ENCODE results near the gene STRN3.

Gene STRN3

DNA sequence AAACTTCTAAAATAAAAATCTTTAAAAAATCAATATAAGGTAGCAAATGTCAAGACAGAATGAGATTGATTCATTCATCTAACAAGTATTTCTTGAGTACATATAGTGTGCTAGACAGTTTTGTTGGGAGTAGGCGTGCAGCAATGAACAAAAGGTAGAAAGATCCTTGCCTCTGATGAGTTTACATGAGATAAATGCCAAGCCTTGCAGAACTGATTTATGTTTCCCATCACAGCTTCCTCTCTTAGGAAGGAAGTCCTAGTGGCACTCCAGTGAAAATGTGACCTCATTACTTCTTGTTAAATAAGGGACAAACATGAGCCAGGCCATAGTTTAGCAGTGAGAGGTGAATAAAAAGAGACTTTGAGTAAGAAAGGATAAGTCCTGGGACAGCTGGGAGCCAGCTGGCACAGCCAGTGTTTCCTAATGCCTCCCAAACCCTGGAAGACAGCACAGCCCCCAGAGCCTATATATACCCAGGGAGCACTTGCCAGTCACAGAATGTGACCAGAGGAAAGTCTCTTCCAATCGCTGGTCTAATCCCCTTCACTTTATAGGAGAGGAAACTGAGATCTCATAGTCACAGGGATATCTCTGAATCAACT, 156.5 kb downstream of the STRN3 start:
- DNase-seq, result no peak

DNA sequence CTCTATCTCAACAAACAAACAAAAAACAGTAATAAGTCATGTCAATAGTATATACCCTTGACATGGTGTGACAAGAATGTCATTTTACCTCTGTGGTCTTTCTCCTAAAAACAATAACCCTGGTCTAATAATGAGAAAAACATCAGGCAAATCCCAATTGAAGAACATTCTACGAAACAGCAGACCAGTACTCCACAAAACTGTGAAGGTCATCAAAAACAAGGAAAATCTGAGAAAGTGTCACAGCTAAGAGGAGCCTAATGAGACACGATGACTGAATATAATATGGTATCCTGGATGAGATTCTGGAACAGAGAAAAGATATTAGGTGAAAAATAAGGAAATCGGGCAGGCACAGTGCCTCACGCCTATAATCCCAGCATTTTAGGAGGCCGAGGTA, 157.4 kb downstream of the STRN3 start:
- DNase-seq, result no peak

DNA sequence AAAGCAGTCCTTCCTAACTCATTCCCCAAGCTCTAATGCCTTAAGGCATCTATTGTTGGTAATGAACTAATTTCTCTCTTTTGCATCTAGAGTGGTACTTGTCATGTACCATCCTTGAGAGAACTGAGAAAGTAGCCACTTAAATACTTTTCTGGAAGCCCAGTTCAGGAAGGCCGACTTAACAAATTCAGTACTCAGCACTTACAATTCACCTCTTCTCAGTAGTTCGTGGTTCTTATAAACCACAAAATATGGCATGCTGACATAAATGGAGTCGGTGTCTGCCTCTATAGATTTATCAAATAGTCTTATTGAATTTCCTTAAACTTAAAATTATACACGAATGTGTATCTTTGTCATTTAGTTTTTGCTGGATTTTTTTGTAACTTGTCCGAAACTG, 161.2 kb downstream of the STRN3 start:
- DNase-seq, result no peak

DNA sequence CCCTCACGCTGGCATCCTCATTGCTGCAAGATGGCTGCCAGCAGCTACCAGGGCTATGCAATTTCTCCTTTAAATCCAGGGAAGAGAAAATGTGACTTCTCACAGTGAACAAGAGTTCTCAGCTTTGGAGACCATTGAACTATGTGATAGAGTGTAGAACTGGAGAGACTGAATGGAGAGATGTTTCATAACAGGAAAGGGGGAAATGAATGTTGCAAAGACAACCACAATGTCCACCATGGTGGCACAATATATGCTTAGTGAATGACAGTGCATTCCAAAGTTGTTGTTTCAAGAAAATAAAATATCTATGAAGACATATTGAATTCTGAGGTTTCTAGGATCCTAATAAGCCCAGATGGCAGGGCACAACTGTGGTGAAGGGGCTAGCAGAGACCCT, 165.0 kb downstream of the STRN3 start:
- no peak for DNase-seq

DNA sequence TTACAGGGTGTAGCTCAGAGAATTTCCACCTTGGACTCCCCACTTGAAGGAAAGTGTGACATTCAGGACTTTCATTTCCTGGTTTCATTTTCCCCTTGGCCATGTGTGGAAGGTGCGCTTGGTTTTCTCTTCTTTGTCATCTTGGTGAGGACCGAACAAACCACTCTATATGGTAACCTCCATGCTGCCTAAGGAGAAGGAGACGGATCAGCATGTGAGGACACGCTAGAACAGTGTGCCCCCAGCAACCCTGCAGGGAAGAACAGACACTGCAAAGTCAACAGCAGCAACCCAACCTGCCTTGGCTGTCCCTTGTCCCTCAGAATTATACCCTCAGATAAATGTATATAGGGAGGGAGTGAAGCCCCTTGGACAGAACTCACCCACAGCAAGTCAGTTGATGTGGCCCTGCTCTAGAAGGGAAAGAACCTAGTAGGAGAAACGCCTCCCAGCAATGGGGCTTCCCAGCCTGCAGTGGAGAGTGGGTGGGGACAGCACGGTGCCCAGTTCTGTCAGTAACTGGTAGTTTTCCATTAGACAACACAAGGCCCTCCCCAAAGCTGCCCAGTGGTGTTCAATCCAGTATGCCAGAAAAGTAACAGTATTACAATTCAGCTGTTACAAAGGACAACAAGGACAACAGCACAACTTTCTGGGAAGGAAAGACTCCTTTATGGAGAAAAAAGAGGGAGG, 170.7 kb downstream of the STRN3 start:
- DNase-seq, result no peak

DNA sequence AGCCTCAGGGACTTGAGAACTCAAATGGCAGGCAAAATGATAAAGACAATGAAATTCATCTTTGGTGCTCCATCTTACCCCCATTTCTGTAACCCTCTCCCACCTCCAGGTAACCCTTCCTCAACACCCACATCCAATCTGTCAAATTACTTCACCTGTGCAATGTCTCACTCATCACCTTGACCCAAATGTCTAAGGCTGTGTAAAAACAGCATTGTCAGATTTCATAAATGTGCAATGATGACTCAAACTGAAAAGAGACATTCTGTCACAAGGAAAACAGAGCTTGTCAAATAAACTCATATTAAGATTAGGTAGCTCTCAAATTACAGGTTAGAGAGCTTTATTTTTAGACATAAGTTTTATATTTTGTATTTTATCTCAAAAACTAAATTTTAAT, 171.7 kb downstream of the STRN3 start:
- no peak for DNase-seq

DNA sequence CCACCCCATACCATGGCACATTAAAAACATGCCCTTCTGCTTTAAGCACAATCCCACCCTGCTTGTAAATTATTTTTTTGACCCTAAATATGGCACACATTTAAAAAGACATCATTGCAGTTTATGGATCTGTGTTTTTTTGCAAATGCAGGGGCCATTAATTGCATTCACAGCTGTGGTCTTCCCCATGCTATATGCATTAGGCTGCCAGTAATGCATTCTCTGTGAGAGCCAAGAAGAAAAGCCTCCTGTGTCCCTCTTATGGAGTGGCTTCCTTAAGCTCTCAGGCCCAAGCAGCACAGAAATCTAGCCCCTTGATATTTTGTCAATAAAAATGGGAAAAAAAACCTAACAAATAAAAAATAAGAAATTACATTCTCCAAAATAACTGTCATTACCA, 172.2 kb downstream of the STRN3 start:
- no peak for DNase-seq

DNA sequence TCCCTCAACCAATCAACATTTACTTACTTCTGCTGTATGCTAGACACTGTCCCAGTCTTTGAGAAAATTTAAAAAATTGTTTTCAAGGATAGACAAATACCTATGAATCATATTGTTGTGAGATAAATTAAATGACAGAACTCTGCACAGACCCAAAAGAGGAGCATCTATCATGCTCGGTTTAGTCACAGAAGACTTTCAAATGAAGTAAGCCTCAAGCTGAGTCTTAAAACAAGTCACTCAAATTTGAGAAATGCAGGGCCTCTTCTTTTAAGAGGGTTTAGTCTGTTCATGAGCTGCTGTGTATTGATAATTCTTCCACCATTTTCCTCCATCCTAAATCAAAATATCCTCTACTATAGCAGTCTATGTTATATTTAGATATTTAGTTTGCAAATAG, 176.2 kb downstream of the STRN3 start:
- DNase-seq, result no peak

DNA sequence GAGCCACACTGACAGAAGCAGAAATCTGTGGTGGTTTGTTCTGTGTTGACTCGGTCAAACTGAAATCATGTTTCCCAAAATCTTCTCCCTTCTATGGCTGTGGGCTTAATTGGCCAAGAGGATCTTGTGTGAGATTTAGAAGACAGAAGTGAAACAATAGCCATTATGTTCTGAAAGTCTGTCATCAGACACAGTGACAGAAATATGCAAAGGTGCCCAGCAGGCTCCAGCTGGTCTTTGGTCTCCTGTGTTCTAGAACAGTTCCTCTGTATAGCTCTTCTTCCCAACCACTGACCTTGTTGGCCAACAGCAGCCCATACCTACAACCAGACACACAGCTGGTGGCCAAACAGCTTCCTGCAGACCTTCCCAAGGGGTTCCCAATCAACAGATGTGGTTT, 176.8 kb downstream of the STRN3 start:
- DNase-seq, result no peak

DNA sequence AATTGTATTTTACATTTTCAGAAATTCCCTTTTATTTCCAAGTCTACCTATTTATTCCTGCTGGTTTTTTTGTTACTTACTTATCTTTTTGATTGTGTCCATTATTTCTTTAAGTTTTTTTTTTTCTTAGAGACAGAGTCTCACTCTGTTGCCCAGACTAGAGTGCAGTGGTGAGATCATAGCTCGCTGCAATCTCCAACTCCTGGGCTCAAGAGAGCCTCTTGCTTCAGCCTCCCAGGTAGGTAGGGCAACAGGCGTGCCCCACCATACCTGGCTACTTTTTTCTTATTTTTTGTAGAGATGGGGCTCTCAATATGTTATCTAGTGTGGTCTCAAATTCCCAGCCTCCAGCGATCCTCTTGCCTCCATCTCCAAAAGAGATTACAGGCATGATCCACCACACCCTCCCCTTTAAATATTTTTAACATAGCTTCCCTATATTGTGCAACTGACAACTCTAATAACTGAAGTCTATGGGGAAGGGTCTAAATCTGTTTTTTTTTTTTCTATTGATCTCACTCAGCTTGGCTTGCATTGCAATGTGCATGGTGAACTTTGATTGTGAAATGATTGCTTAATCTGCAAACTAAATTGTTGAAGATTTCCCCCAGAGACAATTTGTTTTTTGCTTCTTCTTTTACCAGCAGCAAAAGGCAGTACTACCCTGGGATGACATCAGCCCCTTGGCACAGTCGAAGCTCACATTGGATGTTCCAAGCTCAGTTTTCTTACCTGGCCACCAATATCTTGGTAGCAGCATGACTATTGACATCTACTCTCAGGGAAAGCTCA, 177.5 kb downstream of the STRN3 start:
- DNase-seq, result no peak

Data from right forelimb (tissue), 1 donor.